Measurements from ENCODE around the gene BRAF. TPM values are rescaled to one million over a fixed set of nuclear protein-coding genes. Genes with fewer than 3 reads are reported as not detected.

BRAF gene
- total RNA-seq, 4 donors from 2014 or later: 33.1 to 56.0 (median 44.8) TPM

- Histone ChIP-seq H3K9me3 (no peaks in the 10 kb centered on the region), H3K4me1 (peaks cover 0 to 31% (median 21%) of the 10 kb centered on the region in 3 donors), H3K36me3 (peaks cover 0 to 21% of the 10 kb centered on the region in 2 donors), H3K27me3 (no peaks in the 10 kb centered on the region), H3K4me3 (no peak overlapping the region), H3K27ac (no peak overlapping the region)
- 72 to 75% methylated on average over 6 to 8 of the region's 8 CpGs for WGBS, 2 donors (ENCODE audit: low coverage in 1 of 2)
- TF ChIP-seq POLR2AphosphoS5 (IDR thresholded peaks at IDR 0.05) (no peak), CTCF (IDR thresholded peaks at IDR 0.05) (no peak), POLR2A (IDR thresholded peaks at IDR 0.05) (no peak), EP300 (IDR thresholded peaks at IDR 0.05) (no peak)
- no peak for ATAC-seq
Observed at GRCh38 chr7:140698477-140698876, 226.3 kb downstream of the BRAF start.

- no peak for ATAC-seq
- no peaks in the 10 kb centered on the region for H3K27me3 ChIP-seq
- no peaks in the 10 kb centered on the region for H3K9me3 ChIP-seq
- H3K4me3 ChIP-seq: peak overlapping the region; percentile 67 to 92
- TF ChIP-seq EP300 (IDR thresholded peaks at IDR 0.05): no peak
- TF ChIP-seq CTCF (IDR thresholded peaks at IDR 0.05): no peak
- TF ChIP-seq POLR2AphosphoS5 (IDR thresholded peaks at IDR 0.05): no peak
- TF ChIP-seq POLR2A (IDR thresholded peaks at IDR 0.05): no peak
- H3K27ac ChIP-seq: peak overlapping the region; percentile 78 to 98 (median 96)
- peaks cover 0 to 22% of the 10 kb centered on the region in 2 donors for H3K36me3 ChIP-seq
- 7 to 13% methylated on average over 18 of the region's 24 CpGs for WGBS, 2 donors (ENCODE audit: low coverage in 1 of 2)
- peaks cover 0 to 31% (median 21%) of the 10 kb centered on the region in 3 donors for H3K4me1 ChIP-seq
Observed at GRCh38 chr7:140697447-140698143, 227.1 kb downstream of the BRAF start.

GRCh38 chr7:140696680-140697446 is 227.9 kb downstream of the BRAF start, which contains the start of gene NDUFB2:
Gene NDUFB2, plus strand, starts transcription at chr7:140696708. Its CDS starts 37 bp downstream, at chr7:140696745.
- peaks cover 0 to 30% of the 10 kb centered on the region in 2 donors for H3K36me3 ChIP-seq
- peak within 1 kb of the TSS; percentile 67 to 92 for H3K4me3 ChIP-seq
- peaks cover 0 to 31% (median 21%) of the 10 kb centered on the region in 3 donors for H3K4me1 ChIP-seq
- H3K9me3 ChIP-seq: no peaks in the 10 kb centered on the region
- TF ChIP-seq CTCF (IDR thresholded peaks at IDR 0.05): peak in 1 of 4 experiments; percentile 17
- TF ChIP-seq POLR2AphosphoS5 (IDR thresholded peaks at IDR 0.05): peak; percentile 85
- peak; percentile 87 to 95 for TF ChIP-seq POLR2A (IDR thresholded peaks at IDR 0.05)
- TF ChIP-seq EP300 (IDR thresholded peaks at IDR 0.05): no peak
- peak; percentile 98 for ATAC-seq
- H3K27me3 ChIP-seq: no peaks in the 10 kb centered on the region
- H3K27ac ChIP-seq: peak within 1 kb of the TSS; percentile 78 to 98 (median 96)
- 0% methylated on average over 5 to 7 of the region's 82 CpGs for WGBS, 2 donors (ENCODE audit: low coverage in 1 of 2)

- WGBS, 2 donors (ENCODE audit: low coverage in 1 of 2): 11 to 17% methylated on average over 6 to 15 of the region's 23 CpGs
- no peaks in the 10 kb centered on the region for H3K9me3 ChIP-seq
- TF ChIP-seq EP300 (IDR thresholded peaks at IDR 0.05) (no peak), POLR2A (IDR thresholded peaks at IDR 0.05) (no peak), POLR2AphosphoS5 (IDR thresholded peaks at IDR 0.05) (no peak), CTCF (IDR thresholded peaks at IDR 0.05) (no peak)
- H3K27me3 ChIP-seq: no peaks in the 10 kb centered on the region
- peaks cover 0 to 37% of the 10 kb centered on the region in 2 donors for H3K36me3 ChIP-seq
- peaks cover 0 to 31% (median 21%) of the 10 kb centered on the region in 3 donors for H3K4me1 ChIP-seq
- peak overlapping the region; percentile 67 to 92 for H3K4me3 ChIP-seq
- H3K27ac ChIP-seq: peak overlapping the region; percentile 78 to 98 (median 96)
- no peak for ATAC-seq
Observed at GRCh38 chr7:140696024-140696679, 228.6 kb downstream of the BRAF start.
